IPS-NIHi7 (cell line): ENCODE results near the gene CCDC178.
"Not testable (repeated sequence)": the region's sequence is repeated elsewhere in the genome, so short reads cannot be mapped to it uniquely, and the experiment has no call there.

Experiments
- DNase-seq: peaks from one replicate; pipeline ENCODE4 v3.0.0; 2012; ENCODE audit warnings: mixed read lengths; ENCODE audit errors: extremely low spot score

CCDC178 gene, protein sequence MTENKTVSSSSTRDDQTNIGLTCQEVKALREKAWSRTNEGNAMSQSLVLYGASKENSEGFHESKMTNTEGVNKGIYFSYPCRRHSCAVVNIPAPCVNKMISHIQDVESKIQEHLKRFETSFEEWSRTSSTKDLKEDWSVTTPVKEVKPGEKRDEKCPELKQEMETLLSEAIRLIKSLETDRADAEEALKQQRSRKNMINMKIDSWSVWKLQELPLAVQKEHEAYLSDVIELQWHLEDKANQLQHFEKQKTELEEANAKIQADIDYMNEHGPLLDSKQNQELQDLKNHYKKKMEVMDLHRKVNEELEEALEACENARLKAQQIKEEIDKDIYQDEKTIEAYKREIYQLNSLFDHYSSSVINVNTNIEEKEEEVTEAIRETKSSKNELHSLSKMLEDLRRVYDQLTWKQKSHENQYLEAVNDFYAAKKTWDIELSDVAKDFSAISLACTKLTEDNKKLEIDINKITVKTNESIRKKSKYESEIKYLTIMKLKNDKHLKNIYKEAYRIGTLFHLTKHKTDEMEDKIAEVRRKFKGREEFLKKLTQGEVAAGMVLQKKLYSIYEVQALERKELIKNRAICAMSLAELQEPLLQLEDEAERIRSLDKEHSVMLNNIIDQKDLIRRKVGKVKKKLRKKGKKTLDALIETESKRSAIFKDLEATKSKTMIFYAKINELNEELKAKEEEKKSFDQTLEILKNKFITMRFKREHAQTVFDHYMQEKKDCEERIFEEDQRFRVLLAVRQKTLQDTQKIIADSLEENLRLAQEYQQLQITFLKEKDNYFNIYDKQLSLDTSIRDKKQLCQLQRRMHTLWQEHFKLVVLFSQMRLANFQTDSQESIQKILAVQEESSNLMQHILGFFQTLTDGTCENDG

DNA sequence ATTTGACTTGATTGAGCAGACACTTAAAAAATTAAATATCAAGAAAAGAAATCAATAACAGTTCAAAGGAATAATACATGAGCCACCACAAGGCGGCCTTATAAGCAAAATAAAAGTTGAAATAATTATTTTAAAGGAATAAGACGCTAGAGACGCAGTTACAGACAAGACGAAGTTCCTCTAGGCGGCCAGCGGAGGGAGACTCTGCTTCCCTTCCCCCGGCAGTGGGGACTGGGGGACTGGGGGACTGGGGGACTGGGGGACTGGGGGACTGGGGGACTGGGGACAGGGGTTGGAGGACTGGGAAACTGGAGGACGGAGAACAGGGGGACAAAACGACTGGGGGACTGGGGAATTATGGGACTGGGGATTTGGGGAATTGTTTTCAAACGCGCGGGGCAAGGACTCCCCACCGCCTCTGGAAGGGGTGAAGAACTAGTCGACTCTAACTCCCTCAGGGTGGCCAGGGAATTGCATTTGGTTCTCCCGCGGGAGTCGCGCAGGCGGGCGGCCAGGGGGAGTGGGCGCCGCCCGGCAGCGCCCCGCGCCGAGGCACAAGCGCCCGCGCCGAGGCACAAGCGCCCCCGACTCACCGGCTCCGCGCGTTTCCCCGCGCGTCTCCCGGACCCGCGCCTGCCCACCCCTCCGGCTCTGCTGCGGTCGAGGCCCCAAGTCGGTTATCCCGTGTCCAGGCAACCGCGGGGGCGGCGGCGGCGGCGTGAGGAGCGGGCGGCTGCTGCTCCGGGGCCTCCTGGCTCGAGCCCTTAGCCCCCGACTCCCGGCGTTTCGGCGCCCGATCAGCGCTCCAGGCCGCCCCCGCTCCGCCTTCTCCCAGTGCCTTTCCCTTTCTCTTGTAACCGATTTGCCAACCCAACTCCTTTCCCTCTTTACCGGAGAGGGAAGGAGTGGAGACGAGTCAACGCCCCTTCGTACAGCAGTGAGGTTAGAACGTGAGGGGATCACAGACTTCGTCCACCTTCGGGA is at the start of gene CCDC178:
CCDC178 (minus strand) TSS at position 662 of the 984 bp plus-strand sequence. CDS start 28,633 bp downstream, outside the sequence.
- peak; percentile 76 for DNase-seq

DNA sequence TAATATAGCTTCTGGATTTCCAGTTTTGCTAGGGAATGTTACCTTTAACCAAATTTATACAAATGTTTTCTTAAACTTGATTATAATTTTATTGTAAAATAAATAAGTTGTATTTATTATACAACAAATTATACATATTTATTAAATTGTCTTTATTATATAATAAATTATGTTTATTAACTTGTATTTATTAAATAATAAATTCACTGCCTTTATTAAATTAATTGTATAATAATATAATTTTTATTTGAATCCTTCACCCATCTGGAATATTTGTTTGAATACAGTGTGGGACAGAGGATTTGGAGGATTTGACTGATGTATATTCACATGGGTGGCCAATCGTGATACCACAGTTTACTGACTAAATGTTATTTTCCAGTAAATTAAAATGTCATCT is 43.4 kb upstream of the CCDC178 start:
- no peak for DNase-seq

DNA sequence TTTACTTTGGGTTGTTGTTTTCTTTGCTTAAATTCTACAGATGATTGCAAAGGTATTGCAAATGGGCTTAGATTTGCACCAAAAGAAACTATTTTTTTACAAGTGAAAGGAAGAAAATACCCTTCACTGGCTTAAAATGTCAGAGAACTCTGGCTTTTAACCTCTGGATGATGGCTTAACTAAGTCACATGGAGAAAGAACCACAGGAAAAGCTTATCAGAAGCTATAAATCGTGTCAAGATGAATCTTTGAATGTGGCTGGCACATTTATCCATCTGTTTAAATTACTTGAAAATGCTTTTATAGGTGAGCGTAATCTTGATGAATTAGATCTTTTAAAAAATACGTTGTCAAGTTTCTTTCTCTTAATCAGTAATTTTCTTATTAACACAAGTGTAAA is 32.0 kb upstream of the CCDC178 start:
- no peak for DNase-seq

DNA sequence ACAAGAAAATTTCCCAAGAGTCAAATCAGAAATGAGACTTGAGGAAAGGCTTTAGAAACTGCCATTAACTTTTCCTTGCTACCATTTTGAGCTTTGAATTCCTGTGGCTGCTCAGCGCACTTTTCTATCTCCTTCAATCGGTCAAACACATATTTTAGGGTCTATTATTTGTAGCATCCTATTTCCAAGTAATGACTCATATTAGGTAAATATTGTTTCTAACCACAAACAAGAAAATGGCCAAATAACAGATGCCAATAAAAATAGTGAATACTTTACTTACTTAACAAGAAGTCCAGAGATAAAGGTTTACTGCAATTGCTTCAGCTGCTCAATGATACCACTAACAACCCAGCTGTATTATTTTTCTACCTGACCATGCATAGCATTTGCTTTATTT is 29.7 kb upstream of the CCDC178 start:
- DNase-seq = no peak

DNA sequence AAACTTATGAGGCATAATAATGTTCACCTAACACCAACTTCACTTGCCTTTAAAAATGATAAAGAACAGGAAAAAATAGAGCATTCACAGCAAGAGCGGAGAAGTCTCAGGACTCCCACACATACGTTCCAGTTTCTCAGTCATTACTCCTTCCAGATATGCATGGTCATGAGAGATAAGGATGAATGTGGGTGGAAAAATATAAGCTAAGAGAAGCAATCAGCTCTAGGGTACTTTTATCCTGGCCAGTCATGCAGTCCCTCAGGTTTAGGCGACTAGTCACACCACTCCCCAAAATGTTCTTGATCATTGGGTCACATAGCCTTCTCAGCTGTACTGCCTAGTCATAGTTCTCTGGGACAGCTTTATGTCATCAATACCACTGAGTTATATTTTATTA is 29.2 kb upstream of the CCDC178 start:
- DNase-seq = no peak

DNA sequence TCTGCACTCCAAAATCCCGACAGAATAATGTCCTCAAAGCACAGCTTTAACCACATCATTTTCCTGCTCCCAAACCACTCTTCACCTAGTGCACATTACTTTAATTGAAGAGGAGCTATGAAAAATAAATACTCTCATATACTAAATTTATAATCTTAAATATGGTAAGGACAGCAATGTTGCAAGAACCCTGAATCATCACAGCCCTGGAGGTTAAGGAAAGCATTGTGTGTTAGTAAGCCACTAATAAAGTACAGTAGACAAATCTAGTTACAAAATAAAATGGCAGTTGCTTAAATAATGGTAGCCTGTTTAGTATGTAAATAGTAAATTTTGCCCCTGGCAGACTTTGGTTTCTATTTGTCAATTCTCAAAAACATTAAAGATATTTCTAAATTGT is 27.0 kb upstream of the CCDC178 start:
- no peak for DNase-seq

DNA sequence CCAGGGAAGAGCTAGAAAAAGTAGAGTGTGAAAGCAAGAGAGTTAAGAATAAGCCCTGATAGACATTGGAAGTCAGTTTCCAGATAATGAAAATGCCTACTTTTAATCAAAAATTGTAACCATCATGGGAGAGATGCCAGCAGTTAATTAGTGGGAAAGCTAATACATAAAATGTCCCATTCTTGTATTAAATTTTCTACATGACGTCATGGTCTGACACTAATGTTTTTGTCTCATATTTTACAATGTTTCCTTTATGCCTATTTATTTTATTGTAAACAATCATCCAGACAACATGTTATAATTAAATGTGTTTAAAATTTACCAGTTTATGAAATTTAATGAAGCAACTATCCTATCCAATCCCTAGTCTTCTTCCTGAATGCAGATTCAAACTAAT is 26.3 kb upstream of the CCDC178 start:
- DNase-seq = no peak

DNA sequence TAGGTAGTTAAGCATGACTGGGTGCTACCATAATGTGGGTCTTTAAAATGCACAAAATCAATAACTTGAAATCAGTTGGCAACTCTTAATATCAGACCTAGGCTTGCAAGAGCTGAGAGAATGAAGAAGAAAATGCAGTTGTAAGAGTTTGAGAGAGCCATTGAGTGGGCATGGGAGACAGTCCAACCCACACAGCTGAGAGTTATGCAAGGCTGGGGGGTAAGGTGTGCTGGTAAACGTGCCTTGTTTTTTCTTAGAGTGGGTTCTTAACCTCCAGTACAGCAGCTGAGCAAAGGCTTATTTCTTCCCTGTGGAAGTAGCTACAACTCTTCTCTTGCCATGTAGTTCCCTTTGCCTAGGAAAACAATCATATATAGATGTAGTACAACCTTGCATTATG is 20.2 kb upstream of the CCDC178 start:
- no peak for DNase-seq

DNA sequence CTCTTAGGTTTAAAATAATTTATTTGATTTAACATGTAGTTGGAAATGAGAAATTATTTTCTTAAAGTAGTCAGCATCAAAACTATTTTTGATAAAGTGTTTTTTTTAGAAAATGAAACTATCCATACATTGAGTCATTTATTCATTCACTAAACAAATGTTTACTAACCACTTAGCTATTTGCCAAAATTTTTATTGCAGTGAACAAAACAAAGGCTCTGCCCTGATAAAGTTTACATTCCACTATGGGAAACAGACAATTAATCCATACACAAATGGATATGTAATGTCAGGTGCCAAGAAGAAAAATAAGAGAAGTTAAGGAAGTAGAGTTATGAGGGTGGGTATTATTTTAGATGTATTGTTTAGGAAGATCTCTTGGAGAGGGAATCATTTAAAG is 19.1 kb upstream of the CCDC178 start:
- DNase-seq = no peak

DNA sequence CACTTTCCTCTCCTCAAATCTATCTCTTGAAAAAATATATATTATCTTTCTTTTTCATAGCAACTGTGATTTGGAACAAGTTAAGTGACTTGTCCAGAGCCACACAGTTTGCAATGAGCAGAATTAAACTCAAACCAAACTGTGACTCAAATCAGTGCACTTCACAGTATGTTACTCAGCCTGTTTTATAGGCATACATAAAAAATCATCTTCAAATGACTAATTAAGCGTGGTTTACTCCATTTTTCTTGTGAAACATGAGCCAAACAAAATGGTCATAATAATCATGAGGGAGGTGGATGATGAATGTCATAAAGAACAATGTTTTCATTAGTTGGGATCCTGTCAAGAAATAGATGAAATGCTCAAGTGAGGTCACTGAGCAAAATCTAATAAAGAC is 6.1 kb upstream of the CCDC178 start:
- no peak for DNase-seq

DNA sequence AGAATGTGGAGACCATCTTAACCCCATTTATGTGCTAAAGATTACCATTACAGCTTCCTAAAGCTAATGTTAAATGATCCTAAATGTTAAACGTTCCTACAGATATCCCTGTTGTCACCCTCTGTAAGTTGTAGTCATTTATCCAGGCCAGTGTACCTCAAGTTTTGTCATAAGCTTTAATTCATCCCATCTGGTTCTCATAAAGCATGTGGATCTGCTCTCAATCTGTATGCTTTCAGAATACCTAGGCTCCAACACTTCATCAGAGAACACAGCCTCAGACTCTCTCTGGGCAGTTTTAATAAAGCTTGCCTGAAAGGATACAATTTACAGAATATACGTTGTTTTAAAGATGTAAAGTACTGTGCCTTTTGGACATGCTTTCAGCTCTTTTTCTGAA is 4.2 kb upstream of the CCDC178 start:
- no peak for DNase-seq

DNA sequence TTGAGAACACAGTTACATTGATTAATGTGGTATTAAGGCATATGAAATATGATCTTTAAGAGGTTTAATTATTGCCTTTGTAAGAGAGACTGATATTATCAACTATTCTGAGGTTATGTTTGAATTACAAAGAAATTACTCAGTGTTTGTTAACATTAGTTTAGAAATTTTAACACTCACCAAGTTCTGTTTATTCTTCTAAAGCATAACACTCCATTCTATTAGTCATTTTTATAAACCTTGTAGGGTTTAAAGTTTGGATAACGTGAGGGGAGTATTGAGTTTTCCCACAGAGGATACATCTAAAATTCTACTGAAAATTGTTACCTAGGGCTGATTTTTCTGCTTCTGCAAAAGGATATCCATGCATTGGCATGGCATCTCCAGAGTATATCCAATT is 7.7 kb downstream of the CCDC178 start:
- no peak for DNase-seq

DNA sequence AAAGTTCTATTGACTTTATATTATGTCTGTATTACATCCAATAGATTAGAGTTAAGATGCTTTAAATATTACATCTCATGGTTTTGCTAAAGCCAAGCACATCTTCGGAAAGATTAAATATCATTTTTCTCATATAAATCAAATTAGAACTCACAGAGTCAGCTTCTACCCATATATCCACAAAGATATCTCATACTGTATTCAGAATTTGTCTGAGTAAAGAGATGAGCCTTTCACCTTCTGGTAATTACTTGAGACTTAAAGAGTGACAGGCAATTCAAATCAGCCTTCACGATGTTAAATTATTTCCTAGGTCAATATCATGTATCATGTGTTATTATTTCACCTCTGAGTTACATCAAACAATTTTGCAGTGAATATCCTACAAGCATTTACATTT is 13.0 kb downstream of the CCDC178 start:
- DNase-seq = no peak

DNA sequence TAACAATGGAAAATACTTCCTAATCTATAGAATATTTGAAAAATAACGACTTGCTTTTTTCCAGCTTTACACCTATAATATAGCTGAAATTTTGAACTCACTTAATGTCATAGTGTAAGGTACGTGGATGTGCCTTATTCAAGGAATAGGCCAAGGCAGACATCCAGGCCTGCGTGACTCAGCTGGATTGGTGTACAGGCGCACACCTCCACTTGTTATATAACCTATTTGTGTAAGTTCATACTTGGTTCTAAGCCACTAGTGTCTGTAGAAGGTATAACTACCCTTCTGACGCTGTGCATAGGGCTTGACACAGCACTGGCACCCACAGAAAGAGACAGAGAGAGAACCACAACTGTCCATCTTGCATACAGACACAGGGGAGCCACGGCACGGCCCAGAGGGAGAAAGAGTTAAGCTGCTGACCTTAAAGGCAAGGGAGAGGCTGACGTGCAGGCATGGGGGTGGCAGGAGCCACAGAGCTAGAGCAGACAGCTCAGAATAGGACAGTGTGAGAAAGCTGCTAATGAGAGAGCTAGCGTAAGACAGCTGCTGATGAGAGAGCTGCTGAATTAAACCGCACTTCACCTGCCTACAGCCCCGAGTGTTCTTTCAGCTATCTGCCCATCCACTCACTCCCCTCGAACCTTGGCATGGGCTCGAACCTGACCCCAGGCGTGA is 16.1 kb downstream of the CCDC178 start:
- DNase-seq = no peak

DNA sequence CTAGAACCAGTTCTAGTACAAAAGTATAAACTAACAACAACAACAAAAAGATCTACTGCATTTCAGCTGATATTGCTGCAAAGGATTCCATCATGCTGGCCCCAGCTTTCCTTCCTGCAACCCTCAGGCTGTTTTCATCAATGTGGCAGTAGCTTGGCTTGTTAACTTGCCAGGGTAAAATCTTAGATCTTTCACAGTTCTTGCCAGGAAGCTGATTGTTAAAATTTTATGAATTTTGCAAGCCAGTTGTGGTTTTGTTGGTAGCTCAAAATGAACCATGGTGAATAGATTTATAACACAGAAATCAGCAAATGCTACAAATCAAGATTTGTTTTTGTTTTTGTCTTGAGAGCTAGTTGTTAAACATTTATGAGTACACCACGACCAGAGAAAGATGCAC is 19.3 kb downstream of the CCDC178 start:
- DNase-seq = no peak

DNA sequence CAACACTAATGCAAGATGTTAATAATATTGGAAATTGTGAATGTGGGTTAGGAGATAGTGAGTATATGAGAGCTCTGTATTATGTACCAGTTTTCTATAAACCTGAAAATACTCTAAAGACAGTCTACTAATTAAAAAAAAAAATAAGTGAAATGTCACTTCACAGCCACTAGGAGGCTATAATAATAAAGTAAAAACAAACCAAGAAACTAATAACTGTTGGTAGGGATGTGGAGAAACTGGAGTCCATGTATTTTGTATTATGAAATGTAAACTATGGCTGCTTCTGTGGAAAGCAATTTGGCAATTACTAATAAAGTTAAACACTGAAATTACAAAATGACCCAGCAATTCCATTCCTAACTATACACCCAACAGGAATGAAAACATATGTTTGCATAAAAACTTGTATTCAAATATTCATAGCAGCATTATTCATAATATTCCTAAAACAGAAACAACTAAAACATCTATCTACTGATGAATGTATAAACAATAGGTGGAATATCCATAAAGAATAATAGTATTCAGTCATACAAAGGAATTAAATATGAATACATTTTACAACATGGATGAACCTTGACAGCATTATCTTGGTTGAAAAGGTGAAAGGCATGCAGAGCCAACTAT is 36.2 kb downstream of the CCDC178 start:
- no peak for DNase-seq

DNA sequence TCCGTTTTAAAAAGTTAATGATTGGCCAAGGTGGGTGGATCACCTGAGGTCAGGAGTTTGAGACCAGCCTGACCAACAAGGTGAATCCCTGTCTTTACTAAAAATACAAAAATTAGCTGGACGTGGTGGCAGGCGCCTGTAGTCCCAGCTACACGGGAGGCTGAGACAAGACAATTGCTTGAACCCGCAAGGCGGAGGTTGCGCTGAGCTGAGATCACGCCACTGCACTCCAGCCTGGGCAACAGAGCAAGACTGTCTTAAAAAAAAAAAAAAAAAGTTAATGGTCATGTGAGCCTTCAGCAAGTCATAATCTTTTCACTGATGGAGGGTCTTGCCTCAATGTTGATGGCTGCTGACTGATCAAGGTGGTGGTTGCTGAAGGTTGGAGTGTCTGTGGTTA is 41.6 kb downstream of the CCDC178 start:
- not testable (repeated sequence) for DNase-seq

DNA sequence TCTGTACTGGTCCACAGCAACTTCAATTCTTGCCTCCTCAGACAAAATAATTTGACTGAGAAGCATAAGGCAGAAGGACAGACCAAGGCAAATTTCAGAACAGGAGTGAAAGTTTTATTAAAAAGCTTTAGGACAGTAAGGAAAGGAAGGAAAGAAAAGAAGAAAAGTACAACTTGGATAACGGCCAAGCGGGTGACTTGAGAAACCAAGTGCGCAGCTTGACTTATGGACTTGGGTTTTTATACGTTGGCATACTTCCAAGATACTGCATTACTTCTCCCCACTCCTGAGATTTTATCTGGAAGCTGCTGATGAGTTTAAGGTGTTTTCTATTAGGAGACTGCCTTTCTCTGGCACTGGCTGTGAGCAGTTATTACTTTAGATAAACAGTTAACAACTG is 64.7 kb downstream of the CCDC178 start:
- DNase-seq = no peak

DNA sequence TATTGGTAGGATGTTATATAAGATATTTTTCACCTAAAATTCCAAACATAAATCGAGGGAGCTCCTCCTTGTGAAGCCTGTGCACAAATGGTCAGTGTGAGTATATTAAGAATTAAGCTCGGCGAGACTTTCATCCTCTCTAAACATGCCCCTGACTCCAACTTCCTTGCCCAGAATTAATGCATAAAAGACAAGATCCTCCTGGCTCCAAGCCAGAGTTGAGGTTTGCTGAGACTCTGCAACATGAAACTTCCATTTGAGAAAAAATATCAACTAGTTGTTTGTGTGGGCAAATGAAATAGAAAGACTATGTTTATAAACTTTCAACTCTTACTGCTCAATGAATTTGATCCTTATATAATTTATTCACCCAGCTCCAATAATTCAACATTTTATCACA is 68.1 kb downstream of the CCDC178 start:
- no peak for DNase-seq

DNA sequence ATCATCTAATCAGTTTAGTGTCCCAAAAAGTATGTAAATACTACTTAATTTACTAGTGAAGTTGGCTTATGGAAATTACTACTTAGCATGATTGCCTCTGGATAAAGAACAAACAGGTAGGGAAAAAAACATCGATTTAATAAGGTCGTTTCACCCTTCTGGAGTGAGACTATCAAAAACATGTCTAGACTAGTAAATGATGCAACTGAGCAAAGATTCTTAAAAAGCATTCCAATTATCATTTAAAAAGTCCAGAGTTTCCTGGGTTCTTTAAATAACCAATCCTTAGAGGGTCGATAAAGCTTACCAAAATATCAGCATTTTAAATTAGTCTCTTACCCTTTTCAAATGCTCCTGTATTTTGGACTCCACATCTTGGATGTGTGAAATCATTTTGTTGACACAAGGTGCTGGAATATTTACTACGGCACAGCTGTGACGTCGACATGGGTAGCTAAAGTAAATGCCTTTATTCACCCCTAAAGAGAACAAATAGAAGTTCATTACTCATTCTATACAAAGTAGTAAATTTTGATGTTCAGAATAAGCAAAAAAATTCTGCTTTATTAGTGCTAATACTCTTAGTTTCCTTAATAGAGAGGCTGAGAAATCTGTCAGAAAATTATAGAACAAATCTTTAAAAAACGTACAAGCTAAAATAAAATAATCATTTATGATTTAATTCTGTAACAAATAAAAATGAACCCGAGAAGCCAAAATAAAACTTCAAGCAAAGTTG is 70.6 kb downstream of the CCDC178 start:
- DNase-seq = no peak
